GM12874 (cell line): ENCODE data around the gene SDE2.

ENCODE experiments used
- TF ChIP-seq, protein P1 (sequence below): IDR thresholded peaks from 2 replicates; pipeline ENCODE4 v1.5.1; 2011; ENCODE audit warnings: low read depth, mild to moderate bottlenecking, control low read depth, low read length, moderate library complexity; ENCODE audit not compliant: insufficient read depth

The SDE2 gene

DNA sequence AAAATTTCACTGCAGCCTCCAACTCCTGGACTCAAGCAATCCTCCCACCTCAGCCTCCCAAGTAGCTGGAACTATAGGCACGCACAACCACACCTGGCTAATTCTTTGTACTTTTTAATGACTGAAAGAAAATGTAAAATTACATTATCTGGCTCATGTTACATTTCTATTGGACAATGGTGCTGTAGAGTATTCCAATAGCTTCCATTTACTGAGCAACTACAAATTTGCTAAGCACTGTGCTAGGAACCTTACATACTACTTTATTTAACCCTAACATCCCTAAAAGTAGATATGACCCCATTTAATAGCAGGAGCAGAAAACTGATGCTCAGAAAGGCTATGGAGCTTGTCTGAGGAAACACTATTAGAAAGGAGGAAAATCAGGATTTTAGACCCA is 19.7 kb downstream of the SDE2 start:
- TF ChIP-seq, protein P1, sequence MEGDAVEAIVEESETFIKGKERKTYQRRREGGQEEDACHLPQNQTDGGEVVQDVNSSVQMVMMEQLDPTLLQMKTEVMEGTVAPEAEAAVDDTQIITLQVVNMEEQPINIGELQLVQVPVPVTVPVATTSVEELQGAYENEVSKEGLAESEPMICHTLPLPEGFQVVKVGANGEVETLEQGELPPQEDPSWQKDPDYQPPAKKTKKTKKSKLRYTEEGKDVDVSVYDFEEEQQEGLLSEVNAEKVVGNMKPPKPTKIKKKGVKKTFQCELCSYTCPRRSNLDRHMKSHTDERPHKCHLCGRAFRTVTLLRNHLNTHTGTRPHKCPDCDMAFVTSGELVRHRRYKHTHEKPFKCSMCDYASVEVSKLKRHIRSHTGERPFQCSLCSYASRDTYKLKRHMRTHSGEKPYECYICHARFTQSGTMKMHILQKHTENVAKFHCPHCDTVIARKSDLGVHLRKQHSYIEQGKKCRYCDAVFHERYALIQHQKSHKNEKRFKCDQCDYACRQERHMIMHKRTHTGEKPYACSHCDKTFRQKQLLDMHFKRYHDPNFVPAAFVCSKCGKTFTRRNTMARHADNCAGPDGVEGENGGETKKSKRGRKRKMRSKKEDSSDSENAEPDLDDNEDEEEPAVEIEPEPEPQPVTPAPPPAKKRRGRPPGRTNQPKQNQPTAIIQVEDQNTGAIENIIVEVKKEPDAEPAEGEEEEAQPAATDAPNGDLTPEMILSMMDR, result no peak

DNA sequence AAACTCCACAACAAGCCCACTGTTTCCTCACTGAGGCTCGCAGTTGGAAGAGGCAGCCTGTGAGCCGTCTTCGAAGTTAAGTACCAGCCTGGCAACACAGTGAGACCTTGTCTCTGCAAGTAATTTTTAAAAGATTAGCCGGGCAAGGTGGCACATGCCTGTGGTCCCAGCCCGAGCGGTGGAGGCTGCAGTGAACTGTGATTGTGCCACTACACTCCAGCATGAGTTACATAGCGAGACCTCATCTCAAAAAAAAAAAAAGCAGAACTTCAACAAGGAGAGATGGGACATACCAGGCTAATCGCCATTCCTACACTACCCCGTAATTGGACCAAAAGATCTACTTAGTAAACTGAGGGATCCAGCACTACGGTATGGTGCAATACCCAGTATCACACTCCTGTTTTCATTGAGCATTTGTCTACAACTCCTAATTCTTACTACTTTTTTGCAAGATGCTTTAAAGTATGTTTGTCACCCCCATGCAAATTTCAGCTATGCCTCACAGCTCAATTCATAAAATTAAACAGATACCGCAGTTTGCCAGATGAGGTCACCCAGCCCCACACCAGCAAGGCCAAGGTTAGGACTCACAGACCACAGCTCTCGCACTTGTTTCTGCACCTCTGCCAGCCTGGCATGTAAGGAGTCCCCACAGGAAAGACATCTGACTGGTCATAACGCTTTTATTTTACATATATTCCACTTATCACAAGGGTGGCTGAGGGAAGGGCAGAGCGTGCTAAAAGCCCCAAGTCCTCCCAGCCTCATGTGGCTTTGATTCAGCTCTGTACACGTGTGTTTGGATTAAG is 21.0 kb downstream of the SDE2 start:
- TF ChIP-seq, protein P1, result no peak

DNA sequence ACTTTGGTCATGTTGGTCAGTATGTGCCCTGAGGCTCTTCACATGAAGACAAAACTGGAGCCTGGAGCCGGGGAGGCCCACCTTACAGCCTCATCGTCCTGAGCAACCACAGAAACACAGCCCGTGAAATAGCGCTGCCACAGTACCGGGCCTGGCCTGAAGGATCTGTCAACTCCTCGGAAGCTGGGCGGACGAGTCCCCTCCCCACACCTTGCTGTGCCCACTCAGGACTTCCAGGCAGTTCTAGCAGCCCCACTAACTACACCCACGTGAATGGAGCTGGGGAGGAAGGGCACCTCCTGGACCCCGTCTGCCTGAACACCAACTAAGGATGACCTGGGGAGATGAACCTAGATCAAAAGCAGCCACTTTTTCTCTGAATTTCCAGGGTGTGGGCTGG is 24.7 kb downstream of the SDE2 start:
- TF ChIP-seq, protein P1, result no peak

DNA sequence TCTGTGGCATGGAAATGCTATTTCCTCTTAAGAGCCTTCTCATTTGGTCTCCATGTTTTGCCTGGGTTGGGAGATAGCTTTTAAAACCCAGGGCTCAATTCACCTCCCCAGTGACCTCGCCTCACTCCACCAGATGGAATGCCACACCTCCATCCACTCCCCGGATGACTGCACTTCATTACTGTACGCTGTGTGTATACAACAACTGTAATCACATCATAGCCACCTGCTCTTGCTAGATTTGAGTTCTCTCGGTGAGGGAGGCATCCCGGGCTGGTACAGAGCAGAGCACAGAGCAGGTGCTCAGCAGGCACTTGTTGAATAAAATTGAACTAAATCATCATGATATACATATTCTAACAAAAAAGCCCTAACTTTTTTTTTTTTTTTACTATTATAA is 26.0 kb downstream of the SDE2 start:
- TF ChIP-seq, protein P1, result no peak

DNA sequence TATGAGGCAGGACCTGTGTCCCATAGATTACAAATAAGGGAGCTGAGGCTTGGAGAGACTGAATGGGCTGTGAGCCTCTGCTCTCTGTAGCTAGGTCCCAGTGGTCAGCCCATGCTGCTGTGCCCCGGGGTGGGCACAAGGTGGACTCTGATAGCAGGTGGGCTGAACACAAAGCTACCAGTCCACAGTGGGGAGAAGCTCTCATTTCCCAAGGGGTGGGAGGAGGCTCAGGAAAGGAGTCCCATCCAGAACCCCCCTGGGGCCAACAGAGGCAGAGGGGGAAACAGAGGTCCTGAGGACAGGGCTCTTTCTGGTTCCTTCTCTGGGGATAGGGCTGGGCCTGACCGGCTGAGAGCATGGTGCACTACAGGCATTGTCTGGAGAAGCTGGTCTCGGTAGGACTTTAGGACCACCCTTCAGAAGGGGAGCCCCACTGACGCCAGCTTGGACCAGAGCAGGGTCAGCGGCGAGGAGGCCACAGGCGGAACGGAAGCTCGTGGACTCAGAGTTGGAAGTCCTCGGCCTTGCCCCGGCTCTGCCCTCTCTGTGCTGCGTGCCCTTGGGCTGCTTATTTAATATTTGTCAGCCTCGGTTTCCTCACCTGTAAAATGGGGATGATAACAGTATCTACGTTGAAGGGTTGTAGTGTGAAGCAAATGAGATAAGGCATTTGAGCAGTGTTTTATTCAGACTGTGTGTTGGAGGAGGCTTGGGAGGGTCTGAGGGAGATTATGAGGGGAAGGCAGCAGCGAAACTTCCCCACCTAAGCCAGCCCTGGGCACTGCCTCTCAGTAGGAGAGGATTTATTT is 26.6 kb downstream of the SDE2 start:
- TF ChIP-seq, protein P1, result no peak

DNA sequence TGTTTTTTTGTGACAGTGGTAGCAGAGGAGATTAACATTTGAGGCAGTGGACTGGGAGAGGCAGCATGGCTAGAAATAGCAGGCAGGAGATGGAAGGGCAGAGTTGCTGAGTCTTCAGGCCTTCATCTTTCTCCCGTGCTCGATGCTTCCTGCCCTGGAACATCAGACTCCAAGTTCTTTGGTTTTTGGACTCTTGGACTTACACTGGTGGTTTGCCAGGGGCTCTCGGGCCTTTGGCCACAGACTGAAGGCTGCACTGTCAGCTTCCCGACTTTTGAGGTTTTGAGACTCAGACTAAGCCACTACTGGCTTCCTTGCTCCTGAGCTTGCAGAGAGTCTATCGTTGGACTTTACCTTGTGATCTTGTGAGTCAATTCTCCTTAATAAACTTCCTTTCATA is 33.9 kb downstream of the SDE2 start:
- TF ChIP-seq, protein P1, result no peak

DNA sequence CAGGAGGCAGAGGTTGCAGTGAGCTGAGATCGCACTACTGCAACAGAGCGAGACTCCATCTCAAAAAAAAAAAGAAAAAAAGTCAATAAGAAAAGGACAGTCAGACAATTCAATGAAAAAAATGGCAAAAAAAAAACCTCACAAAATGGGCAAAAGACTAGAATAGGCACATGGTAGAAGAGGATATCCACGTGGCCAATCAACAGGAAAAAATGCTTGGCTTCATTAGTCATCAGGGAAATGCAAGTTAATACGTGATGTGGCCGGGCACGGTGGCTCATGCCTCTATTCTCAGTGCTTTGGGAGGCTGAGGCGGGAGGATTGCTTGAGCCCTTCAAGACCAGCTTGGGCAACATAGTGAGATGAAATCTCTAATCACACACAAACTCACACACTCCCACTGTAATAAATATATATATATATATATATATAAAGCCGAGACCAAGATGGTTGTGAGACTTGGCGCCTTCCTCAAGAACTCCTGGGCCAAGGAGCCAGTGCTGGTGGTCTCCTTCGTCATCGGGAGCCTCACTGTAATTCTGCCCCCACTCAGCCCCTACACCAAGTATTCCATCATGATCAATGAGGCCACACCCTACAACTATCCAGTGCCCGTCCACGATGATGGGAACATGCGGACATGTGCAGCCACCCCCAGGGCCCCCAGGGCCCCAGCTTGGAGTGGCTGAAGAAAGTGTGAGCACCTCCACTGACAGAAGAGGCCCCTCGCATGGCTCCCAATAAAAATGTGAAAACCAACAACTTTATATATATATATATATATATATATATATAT is 35.2 kb downstream of the SDE2 start:
- TF ChIP-seq, protein P1, result no peak
